ENCODE results near the gene GCC1. TPM values are rescaled to one million over a fixed set of nuclear protein-coding genes. Genes with fewer than 3 reads are reported as not detected.
A peak's percentile ranks its signal among the peaks of the same experiment; 100 is the strongest.

GCC1 gene
- polyA plus RNA-seq, 2 donors = 2.5 to 5.8 TPM

DNA sequence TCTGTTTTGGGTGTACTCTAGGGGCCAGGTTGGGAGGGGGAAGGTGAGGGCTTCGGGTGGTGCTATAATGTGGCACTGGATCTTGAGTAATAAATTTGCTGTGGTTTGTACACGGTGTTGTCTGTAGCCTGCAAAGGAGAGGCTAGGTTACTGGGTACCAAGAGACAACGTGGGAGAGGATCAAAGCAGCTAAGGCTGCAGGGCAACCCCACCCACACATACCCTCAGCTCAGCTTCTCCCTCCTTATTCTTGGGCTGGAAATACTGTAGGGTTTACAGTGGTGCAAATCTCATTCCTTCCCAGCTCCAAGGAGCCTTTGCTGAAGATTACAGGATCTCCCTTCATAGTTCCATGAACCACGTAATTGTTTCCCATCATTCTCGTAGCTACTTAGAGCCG, 6.2 kb upstream of the GCC1 start:
- no peaks in the 10 kb centered on the region for H3K27me3 ChIP-seq (ENCODE audit: control insufficient read depth in 1 of 2, insufficient read depth in 2 of 2, low read length in 2 of 2)
- H3K4me1 ChIP-seq (ENCODE audit: control insufficient read depth in 2 of 2, insufficient read depth in 2 of 2, low read length in 1 of 2) = peaks cover 0 to 7% of the 10 kb centered on the region in 2 donors
- H3K9me3 ChIP-seq (ENCODE audit: control insufficient read depth in 2 of 2, insufficient read depth in 1 of 2, low read depth in 1 of 2, low read length in 1 of 2) = no peaks in the 10 kb centered on the region
- H3K4me3 ChIP-seq (ENCODE audit: low read depth in 1 of 2, low read length in 2 of 2) = no peak overlapping the region
- H3K27ac ChIP-seq (ENCODE audit: low read depth in 2 of 2, low read length in 1 of 2) = no peak overlapping the region
- H3K36me3 ChIP-seq (ENCODE audit: control insufficient read depth in 2 of 2, insufficient read depth in 2 of 2, low read length in 1 of 2) = peaks cover 9 to 10% of the 10 kb centered on the region in 2 donors
- WGBS, 2 donors = 79 to 86% methylated on average over 6 of the region's 6 CpGs

DNA sequence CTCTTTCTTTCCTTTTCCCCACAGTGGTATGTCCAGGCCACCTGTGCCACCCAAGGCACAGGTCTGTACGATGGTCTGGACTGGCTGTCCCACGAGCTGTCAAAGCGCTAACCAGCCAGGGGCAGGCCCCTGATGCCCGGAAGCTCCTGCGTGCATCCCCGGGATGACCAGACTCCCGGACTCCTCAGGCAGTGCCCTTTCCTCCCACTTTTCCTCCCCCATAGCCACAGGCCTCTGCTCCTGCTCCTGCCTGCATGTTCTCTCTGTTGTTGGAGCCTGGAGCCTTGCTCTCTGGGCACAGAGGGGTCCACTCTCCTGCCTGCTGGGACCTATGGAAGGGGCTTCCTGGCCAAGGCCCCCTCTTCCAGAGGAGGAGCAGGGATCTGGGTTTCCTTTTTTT, 5.8 kb upstream of the GCC1 start:
- H3K27me3 ChIP-seq (ENCODE audit: control insufficient read depth in 1 of 2, insufficient read depth in 2 of 2, low read length in 2 of 2) = no peaks in the 10 kb centered on the region
- no peak overlapping the region for H3K27ac ChIP-seq (ENCODE audit: low read depth in 2 of 2, low read length in 1 of 2)
- peaks cover 0 to 7% of the 10 kb centered on the region in 2 donors for H3K4me1 ChIP-seq (ENCODE audit: control insufficient read depth in 2 of 2, insufficient read depth in 2 of 2, low read length in 1 of 2)
- no peaks in the 10 kb centered on the region for H3K9me3 ChIP-seq (ENCODE audit: control insufficient read depth in 2 of 2, insufficient read depth in 1 of 2, low read depth in 1 of 2, low read length in 1 of 2)
- H3K4me3 ChIP-seq (ENCODE audit: low read depth in 1 of 2, low read length in 2 of 2) = no peak overlapping the region
- H3K36me3 ChIP-seq (ENCODE audit: control insufficient read depth in 2 of 2, insufficient read depth in 2 of 2, low read length in 1 of 2) = peaks cover 9 to 10% of the 10 kb centered on the region in 2 donors
- 94 to 96% methylated on average over 7 of the region's 7 CpGs for WGBS, 2 donors

DNA sequence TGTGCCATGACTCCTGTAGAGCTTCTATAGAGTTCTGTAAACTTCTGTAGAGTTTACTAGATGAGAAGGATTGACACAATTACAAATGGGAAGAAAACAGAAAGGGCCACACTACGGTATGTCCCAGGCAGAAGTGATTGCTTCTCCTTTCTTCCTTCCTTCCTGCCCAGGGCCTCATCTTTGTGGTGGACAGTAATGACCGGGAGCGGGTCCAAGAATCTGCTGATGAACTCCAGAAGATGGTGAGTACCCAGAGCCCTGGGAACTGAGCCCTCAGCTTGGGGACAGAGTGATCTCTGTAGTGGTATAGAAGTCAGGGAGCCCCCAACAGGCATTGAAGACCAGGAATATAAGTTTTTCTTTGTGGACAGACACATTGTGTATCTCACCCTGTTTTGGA, 4.5 kb upstream of the GCC1 start:
- 75 to 81% methylated on average over 3 of the region's 3 CpGs for WGBS, 2 donors
- H3K4me3 ChIP-seq (ENCODE audit: low read depth in 1 of 2, low read length in 2 of 2) = no peak overlapping the region

DNA sequence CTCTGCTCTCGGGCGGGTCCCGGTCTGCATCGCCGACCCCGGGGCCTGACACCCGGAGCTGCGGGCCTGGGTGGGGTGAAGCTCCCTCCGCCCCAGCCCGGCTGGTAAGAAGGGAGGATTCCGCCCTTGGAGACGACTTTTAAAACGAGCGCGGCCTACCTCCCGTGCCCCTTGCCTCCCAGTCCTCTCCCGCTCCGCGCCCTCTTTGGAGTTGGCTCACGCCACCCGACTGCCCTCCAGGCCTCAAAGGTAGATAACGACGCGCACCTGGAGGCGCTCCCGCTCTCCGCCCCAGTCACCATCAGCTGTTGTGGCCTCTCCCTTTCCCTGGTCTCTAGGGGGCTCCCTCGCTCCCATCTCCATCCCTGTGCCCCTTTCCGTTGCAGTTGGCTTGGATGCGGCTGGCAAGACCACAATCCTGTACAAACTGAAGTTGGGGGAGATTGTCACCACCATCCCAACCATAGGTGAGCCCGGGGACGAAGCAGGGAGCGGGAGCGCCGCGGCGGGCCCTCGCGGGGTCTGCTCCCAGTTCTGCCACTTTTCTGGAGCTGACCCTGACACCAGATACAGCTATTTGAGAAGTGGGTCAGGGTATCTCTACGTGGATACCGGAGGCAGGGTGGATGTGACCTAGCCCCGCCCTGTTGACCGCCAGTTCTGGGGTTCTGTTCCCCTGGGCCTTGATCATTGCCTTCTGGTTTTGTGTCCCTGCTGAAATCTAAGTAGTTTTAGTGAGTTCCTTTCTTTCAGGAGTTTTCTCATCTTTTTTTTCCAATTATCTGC, 3.5 kb upstream of the GCC1 start:
- peak overlapping the region; percentile 82 to 91 for H3K4me3 ChIP-seq (ENCODE audit: low read depth in 1 of 2, low read length in 2 of 2)
- no peaks in the 10 kb centered on the region for H3K27me3 ChIP-seq (ENCODE audit: control insufficient read depth in 1 of 2, insufficient read depth in 2 of 2, low read length in 2 of 2)
- no peaks in the 10 kb centered on the region for H3K9me3 ChIP-seq (ENCODE audit: control insufficient read depth in 2 of 2, insufficient read depth in 1 of 2, low read depth in 1 of 2, low read length in 1 of 2)
- peak overlapping the region; percentile 83 to 85 for H3K27ac ChIP-seq (ENCODE audit: low read depth in 2 of 2, low read length in 1 of 2)
- H3K36me3 ChIP-seq (ENCODE audit: control insufficient read depth in 2 of 2, insufficient read depth in 2 of 2, low read length in 1 of 2) = peaks cover 9 to 10% of the 10 kb centered on the region in 2 donors
- whole genome bisulfite sequencing, 2 donors = 6 to 7% methylated on average over 43 of the region's 43 CpGs
- peaks cover 9 to 16% of the 10 kb centered on the region in 2 donors for H3K4me1 ChIP-seq (ENCODE audit: control insufficient read depth in 2 of 2, insufficient read depth in 2 of 2, low read length in 1 of 2)

More for the DNA sequence above, 4.5 kb upstream of the GCC1 start:
- H3K9me3 ChIP-seq (ENCODE audit: control insufficient read depth in 2 of 2, insufficient read depth in 1 of 2, low read depth in 1 of 2, low read length in 1 of 2) = no peaks in the 10 kb centered on the region
- peaks cover 0 to 7% of the 10 kb centered on the region in 2 donors for H3K4me1 ChIP-seq (ENCODE audit: control insufficient read depth in 2 of 2, insufficient read depth in 2 of 2, low read length in 1 of 2)
- peaks cover 9 to 10% of the 10 kb centered on the region in 2 donors for H3K36me3 ChIP-seq (ENCODE audit: control insufficient read depth in 2 of 2, insufficient read depth in 2 of 2, low read length in 1 of 2)
- H3K27me3 ChIP-seq (ENCODE audit: control insufficient read depth in 1 of 2, insufficient read depth in 2 of 2, low read length in 2 of 2) = no peaks in the 10 kb centered on the region
- H3K27ac ChIP-seq (ENCODE audit: low read depth in 2 of 2, low read length in 1 of 2) = no peak overlapping the region

DNA sequence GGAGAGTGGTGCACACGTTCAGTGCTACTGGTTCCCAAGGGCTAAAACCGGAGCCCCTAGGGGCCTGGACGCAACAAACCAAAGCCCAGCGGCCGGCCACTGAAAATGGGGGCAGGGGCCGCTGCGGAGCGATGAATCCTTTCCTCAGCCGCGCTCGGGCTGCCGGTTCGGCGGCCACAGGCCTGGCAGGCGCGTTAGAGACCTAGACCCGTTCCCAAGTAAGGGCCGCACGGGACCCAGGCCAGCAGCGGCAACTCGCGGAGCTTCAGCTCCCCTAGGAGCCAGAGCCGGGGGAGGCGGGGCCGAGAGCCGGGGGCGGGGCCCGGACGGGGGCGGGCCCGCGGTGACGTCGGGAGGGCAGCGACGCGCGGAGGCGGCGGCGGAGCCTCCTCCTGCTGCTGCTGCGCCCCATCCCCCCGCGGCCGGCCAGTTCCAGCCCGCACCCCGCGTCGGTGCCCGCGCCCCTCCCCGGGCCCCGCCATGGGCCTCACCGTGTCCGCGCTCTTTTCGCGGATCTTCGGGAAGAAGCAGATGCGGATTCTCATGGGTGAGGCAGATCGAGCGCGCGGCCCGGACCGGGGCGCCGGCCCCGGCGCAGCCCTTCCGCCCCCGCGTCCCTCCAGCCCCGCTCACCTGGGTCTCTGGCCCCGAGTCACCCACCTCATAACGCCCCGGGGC, 2.8 kb upstream of the GCC1 start, which contains the start of gene ARF5:
Gene ARF5, plus strand, starts transcription at position 393 of the 678 bp plus-strand sequence. Its CDS starts 88 bp downstream, at position 481.
- Histone ChIP-seq H3K36me3 (ENCODE audit: control insufficient read depth in 2 of 2, insufficient read depth in 2 of 2, low read length in 1 of 2) (peaks cover 9 to 10% of the 10 kb centered on the region in 2 donors), H3K27ac (ENCODE audit: low read depth in 2 of 2, low read length in 1 of 2) (peak within 1 kb of the TSS; percentile 83 to 86), H3K4me1 (ENCODE audit: control insufficient read depth in 2 of 2, insufficient read depth in 2 of 2, low read length in 1 of 2) (peaks cover 13 to 18% of the 10 kb centered on the region in 2 donors), H3K4me3 (ENCODE audit: low read depth in 1 of 2, low read length in 2 of 2) (peak within 1 kb of the TSS; percentile 82 to 91), H3K9me3 (ENCODE audit: control insufficient read depth in 2 of 2, insufficient read depth in 1 of 2, low read depth in 1 of 2, low read length in 1 of 2) (no peaks in the 10 kb centered on the region), H3K27me3 (ENCODE audit: control insufficient read depth in 1 of 2, insufficient read depth in 2 of 2, low read length in 2 of 2) (no peaks in the 10 kb centered on the region)
- 1% methylated on average over 48 to 77 of the region's 77 CpGs for WGBS, 2 donors

GRCh38 chr7:127587663-127588018, 2.2 kb upstream of the GCC1 start:
- peaks cover 13 to 18% of the 10 kb centered on the region in 2 donors for H3K4me1 ChIP-seq (ENCODE audit: control insufficient read depth in 2 of 2, insufficient read depth in 2 of 2, low read length in 1 of 2)
- peak overlapping the region; percentile 79 to 86 for H3K27ac ChIP-seq (ENCODE audit: low read depth in 2 of 2, low read length in 1 of 2)
- WGBS, 2 donors = 56 to 59% methylated on average over 20 of the region's 20 CpGs
- peaks cover 9 to 12% of the 10 kb centered on the region in 2 donors for H3K36me3 ChIP-seq (ENCODE audit: control insufficient read depth in 2 of 2, insufficient read depth in 2 of 2, low read length in 1 of 2)
- H3K27me3 ChIP-seq (ENCODE audit: control insufficient read depth in 1 of 2, insufficient read depth in 2 of 2, low read length in 2 of 2) = no peaks in the 10 kb centered on the region
- H3K4me3 ChIP-seq (ENCODE audit: low read depth in 1 of 2, low read length in 2 of 2) = peak overlapping the region; percentile 82 to 83
- no peaks in the 10 kb centered on the region for H3K9me3 ChIP-seq (ENCODE audit: control insufficient read depth in 2 of 2, insufficient read depth in 1 of 2, low read depth in 1 of 2, low read length in 1 of 2)

DNA sequence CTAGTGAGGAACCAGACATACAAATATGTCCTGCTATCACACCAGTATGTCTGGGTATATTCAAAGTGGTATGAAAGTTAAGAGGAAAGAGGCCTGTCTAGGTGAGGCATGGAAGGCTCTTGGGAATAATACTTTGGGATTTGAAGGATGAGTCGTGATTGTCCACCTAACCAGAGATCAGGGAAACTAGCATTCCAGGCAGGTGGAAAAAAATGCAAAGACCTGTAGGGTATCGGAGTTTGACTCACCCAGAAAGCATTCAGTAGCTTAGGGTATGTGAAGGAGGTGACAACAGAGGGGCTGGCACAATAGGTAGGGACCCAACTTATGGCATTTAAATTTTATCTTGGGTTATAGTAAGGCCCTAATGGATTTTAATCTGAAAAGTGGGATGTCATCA, 950 bp upstream of the GCC1 start:
- Histone ChIP-seq H3K4me3 (ENCODE audit: low read depth in 1 of 2, low read length in 2 of 2) (no peak overlapping the region), H3K9me3 (ENCODE audit: control insufficient read depth in 2 of 2, insufficient read depth in 1 of 2, low read depth in 1 of 2, low read length in 1 of 2) (no peaks in the 10 kb centered on the region), H3K27me3 (ENCODE audit: control insufficient read depth in 1 of 2, insufficient read depth in 2 of 2, low read length in 2 of 2) (no peaks in the 10 kb centered on the region), H3K36me3 (ENCODE audit: control insufficient read depth in 2 of 2, insufficient read depth in 2 of 2, low read length in 1 of 2) (peaks cover 14 to 20% of the 10 kb centered on the region in 2 donors), H3K4me1 (ENCODE audit: control insufficient read depth in 2 of 2, insufficient read depth in 2 of 2, low read length in 1 of 2) (peaks cover 20% of the 10 kb centered on the region in 2 donors), H3K27ac (ENCODE audit: low read depth in 2 of 2, low read length in 1 of 2) (no peak overlapping the region)
- WGBS, 2 donors = 85 to 90% methylated on average over 2 of the region's 2 CpGs

DNA sequence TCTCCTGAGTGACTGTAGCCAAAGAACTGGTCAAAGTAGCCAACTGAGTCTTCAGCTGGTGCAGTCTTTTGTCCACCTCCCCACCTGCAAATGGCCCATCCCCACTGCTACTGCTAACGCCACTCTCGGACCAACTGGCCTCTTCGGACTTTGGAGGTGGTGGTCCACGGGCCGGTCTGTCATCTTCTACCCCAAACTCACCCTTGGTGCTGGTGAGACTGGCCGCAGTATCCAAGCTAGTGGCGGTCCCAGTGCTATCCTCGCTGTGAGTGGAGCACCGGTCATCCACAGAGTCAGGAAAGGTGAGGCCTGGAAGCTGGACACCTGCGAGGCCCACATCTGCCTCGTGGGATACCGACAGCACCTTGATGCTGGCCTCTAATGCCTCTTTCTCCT, 750 bp downstream of the GCC1 start:
- Histone ChIP-seq H3K4me3 (ENCODE audit: low read depth in 1 of 2, low read length in 2 of 2) (peak overlapping the region; percentile 87 to 91), H3K27me3 (ENCODE audit: control insufficient read depth in 1 of 2, insufficient read depth in 2 of 2, low read length in 2 of 2) (no peaks in the 10 kb centered on the region), H3K27ac (ENCODE audit: low read depth in 2 of 2, low read length in 1 of 2) (peak overlapping the region; percentile 93 to 97), H3K36me3 (ENCODE audit: control insufficient read depth in 2 of 2, insufficient read depth in 2 of 2, low read length in 1 of 2) (peaks cover 6 to 16% of the 10 kb centered on the region in 2 donors), H3K9me3 (ENCODE audit: control insufficient read depth in 2 of 2, insufficient read depth in 1 of 2, low read depth in 1 of 2, low read length in 1 of 2) (no peaks in the 10 kb centered on the region), H3K4me1 (ENCODE audit: control insufficient read depth in 2 of 2, insufficient read depth in 2 of 2, low read length in 1 of 2) (peaks cover 20% of the 10 kb centered on the region in 2 donors)
- WGBS, 2 donors = 30 to 32% methylated on average over 12 of the region's 12 CpGs

GRCh38 chr7:127582361-127582760, 3.0 kb downstream of the GCC1 start:
- 69 to 79% methylated on average over 14 of the region's 14 CpGs for WGBS, 2 donors
- Histone ChIP-seq H3K27me3 (ENCODE audit: control insufficient read depth in 1 of 2, insufficient read depth in 2 of 2, low read length in 2 of 2) (no peaks in the 10 kb centered on the region), H3K4me1 (ENCODE audit: control insufficient read depth in 2 of 2, insufficient read depth in 2 of 2, low read length in 1 of 2) (peaks cover 14 to 20% of the 10 kb centered on the region in 2 donors), H3K9me3 (ENCODE audit: control insufficient read depth in 2 of 2, insufficient read depth in 1 of 2, low read depth in 1 of 2, low read length in 1 of 2) (no peaks in the 10 kb centered on the region), H3K36me3 (ENCODE audit: control insufficient read depth in 2 of 2, insufficient read depth in 2 of 2, low read length in 1 of 2) (peaks cover 14 to 19% of the 10 kb centered on the region in 2 donors), H3K4me3 (ENCODE audit: low read depth in 1 of 2, low read length in 2 of 2) (no peak overlapping the region), H3K27ac (ENCODE audit: low read depth in 2 of 2, low read length in 1 of 2) (no peak overlapping the region)
